HG03558 (cell line): ENCODE data around the gene NUS1.
"Not testable (repeated sequence)": the region's sequence is repeated elsewhere in the genome, so short reads cannot be mapped to it uniquely, and the experiment has no call there.

Experiments
- ATAC-seq: cut with Tn5 transposase; IDR thresholded peaks from one replicate; pipeline ENCODE4 v1.9.1; 2021; ENCODE audit warnings: moderate number of reproducible peaks; ENCODE audit not compliant: unreplicated experiment; ENCODE audit errors: extremely low read depth

NUS1 gene

DNA sequence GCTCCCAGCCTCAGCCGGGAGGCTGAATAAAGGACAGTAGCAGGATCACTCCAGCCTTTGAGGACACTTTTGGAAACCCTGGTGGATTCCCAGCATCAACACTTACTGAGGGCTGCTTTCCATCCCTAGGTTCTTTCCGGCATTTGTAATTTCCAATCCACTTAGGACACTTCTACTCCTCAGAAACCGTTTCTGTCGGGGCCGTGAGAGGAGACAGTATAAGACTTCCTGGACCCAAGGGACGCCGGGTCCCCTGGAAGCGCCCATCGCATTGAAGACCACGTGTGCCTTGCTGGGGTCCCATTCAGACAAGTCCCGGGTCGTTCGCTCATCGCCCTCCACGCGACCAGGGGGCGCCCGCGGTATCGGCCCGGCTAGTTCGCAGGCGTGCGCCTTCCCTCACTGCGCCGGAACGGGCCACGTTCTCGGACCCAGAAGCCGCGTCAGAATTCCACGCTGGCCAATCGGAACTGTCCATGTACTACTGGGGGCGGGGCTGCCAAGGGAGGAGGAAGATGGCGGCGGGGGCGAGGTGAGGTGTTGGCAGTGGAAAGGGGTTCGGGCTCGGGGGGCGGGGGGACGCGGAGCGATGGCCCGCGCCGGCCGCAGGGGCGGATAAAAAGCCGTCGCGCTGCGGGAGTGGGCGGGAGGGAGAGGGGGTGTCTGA, at the start of gene NUS1:
NUS1 (plus strand) TSS at position 479 of the 667 bp plus-strand sequence. CDS start 202 bp downstream, outside the sequence.
- ATAC-seq, result peak; percentile 99

DNA sequence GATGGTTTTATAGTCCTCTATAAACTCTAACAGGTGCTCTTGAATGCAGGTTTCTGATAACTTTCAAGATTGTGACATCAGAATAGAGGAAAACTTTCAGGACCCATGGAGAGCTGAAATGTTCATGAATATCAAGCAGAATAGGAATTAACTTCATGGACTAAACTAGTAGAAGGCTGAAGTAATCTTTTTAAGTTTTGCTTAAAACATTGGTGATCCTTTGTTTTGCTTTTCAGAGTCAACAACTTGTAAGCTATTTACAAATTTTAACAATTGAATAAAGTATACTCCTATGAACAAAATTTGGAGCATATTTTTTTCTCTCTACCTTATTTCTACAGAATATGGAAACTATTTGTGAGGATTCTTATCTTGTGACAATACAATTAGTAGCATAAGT, 47.7 kb upstream of the NUS1 start:
- ATAC-seq, result no peak

DNA sequence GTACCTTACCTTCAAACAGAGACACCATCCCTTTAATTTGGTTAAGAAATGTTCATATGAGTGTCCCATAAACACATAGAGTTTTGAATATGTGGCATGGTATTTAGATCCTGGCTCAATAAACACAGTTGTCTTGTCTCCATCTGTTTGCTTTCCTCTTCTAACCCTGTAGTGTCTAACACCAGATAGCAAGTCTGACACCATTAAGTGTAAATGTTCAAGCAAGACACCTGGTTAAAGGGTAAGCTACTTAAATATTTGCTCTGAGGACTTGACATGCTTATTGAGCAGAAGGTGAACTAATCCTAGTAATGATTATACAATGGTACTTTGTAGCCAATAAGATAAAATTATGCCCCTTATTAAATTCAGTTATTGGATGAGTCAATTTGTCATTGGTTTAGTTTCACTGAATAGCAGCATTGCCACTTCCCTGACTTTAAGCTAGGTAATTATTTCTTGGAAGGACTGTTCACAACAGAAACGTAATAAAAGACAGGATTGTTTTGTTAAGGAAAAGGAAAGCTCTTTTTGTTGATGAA, 46.1 kb upstream of the NUS1 start:
- no peak for ATAC-seq

DNA sequence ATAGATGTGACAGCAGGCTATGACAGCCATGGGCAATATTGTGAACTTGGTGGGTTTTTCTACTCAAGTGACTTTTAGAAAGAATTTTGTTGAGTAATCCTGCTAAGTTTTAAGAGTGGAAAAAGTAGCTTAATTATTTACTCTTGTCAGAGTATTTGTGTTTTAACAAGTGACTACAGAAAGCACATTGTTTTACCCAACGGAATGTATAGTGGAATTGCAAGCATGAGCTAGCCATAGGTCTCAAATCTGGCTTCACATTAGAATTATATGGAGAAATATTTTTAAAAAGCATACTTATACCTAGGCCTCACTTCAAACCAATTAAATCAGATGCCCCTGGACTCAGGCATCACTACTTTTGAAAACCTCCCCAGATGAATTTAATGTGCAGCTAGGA, 37.5 kb upstream of the NUS1 start:
- no peak for ATAC-seq

DNA sequence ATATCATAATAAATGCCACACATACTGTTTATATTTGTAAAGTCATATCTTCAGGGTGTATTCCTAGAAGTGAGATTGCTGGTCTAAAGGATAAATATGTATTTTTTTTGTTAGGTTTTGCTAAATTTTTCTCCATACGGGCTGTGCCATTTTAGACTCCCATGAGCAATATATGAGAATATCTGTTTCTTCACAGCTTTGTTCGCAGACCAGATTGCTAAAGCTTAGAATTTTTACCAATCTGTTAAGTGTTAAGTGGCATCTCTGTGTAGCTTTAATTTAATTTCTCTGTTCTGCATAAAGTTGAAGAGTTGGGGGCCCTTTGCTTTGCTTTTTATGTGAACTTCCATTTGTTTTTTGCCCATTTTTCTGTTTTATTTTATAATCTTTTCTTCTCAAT, 32.3 kb upstream of the NUS1 start:
- ATAC-seq, result no peak

DNA sequence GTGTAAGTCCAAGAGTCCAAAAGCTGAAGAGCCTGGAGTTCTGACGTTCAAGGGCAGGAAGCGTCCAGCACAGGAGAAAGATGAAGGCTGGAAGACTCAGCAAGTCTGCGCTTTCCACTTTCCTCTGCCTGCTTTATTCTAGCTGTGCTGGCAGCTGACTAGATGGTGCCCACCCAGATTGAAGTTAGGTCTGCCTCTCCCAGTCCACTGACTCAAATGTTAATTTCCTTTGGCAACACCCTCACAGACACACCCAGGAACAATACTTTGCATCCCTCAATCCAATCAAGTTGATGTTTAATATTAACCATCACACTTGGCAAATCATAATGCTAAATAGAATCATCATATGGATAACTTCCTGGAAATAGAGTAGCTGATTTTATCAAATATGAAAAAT, 23.3 kb upstream of the NUS1 start:
- not testable (repeated sequence) for ATAC-seq

DNA sequence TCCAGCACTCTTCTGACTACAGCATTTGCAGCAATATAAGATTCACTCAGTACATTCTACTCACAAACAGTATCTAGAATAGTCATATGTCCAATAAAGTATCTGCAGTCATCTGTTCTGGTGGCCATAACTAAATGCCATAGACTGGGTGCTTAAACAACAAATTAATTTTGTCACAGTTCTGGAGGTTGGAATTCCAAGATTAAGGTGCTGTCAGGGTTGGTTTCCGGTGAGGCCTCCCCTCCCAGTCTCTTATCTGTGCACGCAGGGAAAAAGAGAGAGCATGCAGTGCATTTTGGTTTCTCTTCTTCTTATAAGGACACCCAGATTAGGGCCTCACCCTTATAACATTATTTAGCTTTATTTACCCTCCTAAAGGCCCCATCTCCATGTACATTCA, 21.3 kb upstream of the NUS1 start:
- no peak for ATAC-seq

DNA sequence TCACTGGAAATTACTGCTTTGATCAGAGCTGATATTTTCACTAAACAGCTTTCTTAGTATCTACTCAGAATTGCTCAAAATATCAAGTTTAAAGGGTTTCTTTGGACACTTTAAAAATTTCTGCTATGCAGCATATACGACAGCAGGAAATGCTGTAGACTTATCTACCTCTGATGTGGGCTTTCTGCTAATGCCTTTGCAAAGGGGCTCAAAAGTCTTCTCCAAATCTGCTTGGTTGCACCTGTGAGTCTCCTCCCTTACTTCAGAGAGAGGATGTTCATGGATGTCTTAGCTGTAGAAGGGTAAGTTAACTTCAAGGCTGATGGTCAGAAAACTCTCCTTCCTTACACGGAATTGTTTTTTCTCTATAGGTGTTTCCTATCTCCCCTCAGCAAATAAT, 19.9 kb upstream of the NUS1 start:
- no peak for ATAC-seq

DNA sequence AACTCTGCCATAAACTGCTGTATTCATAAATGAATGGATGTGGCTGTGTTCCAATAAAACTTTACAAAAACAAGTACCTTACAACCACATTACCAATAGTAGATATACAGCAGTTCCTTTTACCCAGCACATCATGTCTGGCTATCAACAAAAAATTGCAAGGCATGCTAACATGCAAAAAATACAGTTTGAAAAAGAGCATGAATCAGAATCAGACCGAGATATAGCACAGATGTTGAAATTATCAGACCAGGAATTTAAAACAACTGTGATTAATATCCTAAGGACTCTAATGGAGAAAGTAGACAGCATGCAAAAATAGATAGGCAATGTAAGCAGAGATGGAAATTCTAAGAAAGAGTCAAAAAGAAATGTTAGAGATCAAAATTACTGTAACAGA, 8.4 kb upstream of the NUS1 start:
- no peak for ATAC-seq

DNA sequence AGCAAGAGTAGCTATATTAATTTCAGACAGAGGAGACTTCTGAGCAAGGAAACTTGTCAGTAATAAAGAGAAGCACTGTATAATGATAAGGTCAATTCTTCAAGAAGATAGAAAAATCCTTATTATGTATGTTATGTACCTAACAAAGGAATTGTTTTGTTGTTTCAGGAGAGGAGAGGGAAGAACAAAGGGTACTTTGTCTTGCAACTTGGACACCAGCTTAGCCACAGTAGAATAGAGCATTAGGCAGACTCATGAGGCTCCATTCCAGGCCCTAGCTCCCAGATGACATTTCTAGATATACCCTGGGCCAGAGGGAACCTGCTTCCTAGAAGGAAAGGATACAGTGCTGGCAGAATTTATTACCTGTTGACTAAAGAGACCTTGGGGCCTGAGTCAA, 6.5 kb upstream of the NUS1 start:
- no peak for ATAC-seq

DNA sequence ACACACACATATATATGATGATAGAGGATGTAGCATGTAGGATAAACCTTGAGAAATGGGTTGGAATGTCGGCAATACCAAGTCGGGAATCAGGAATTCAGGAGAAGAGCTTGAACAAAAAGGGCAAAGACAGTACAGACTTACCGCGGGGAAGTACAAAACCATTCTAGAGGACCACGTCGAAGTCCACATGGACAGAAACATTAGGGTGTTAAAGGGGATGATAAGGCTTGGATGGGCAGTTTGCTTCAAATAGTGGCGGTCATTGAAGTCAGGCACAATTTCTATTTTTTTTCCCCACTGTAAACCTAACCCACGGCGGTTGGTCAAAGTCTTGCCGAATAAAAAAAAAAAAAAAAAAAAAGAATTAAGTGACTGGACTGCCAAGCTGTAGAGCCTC, 766 bp upstream of the NUS1 start:
- no peak for ATAC-seq

DNA sequence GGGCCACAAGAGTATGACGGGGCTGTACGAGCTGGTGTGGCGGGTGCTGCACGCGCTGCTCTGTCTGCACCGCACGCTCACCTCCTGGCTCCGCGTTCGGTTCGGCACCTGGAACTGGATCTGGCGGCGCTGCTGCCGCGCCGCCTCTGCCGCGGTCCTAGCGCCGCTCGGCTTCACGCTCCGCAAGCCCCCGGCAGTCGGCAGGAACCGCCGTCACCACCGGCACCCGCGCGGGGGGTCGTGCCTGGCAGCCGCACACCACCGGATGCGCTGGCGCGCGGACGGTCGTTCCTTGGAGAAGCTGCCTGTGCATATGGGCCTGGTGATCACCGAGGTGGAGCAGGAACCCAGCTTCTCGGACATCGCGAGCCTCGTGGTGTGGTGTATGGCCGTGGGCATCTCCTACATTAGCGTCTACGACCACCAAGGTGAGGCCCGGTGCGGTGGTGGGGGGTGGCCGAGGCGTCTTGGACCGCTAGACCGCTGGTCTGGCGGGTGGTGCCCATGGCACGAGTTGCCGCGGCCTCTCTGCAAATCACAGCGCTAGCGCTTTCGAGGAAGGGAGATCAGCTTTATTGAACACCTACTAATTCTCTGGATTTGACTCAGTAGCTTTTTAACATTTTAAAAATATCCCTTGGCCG, 511 bp downstream of the NUS1 start:
- peak; percentile 2 for ATAC-seq

DNA sequence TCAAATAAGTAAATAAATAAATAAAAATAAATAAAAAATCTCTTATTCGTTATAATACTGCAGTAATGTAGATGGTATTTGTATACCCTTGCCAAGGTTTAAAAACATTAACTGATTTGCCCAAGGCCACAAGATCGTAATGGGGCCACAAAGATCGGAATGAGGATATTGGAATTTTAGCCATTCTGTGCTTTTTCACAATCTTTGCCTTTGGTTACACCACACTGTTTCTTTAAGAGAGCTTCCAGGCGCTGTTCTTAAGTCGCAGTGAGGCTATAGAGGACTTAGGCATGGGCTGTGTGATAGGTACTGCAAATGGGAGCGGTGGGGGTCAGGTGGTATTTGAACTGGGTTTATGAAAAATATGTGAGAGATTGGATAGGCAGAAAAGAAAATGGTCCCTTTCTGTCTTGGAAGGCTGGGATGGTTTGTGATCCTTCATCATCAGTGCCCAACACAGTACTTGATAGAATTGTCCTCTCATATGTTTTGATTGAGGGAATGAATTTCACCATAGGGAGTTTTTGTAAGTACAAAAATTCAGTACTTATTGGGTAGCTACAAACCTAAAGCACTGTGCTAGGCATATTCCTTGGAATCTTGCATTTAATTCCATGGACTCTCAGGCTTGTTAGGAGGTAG, 1.4 kb downstream of the NUS1 start:
- ATAC-seq, result no peak

DNA sequence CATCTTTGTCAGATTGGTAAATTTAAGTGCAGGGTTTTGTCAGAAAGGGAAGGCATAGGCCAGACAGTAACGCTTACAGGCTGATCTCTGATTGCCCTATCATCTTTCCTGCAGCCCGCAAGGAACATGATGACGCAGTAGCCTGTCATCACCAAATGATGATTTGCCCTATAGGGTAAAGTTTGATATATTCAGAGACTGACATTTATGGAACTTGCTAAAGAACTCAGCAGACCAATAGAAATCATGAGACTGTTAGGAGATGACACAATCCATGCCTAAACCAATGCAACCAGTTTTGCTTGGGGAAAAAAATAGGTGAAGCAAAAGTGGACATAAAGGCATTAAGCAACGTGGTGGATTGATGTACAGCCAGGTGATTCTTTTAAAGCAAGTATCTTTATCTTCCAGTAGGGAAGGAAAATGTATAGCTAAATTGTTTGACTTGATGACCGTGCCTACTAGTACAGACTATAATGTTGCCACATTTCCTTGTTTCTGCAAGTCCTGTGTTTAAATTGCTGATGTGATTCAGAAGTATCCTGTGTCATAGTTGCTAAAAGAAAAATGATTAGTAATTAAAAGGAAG, 2.4 kb downstream of the NUS1 start:
- ATAC-seq, result no peak

DNA sequence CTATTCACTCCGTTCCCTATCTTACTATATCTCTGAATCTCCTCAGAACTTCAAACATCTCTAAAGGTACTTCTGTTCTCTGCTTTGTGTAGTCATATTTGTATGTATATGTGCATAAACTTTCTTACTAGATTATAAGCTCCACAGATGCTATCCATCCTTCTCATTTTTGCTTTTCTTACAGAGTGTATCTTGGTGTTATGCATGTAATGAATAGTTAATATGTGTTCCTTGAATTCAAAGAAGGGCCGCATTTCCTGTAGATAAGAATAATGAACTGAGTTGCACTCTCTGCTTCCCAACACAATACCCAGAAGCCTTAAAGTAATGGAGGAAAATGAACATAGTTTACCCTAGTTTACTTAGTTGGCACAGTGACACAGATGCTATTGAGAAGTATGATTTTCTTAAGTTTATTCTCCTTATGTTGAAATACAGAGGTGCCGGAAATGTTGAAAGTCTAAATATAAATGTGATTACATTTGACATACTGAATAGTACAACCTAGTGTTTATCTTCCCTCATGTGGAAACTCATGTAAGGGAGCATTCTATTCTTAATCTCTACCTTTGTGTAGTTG, 6.0 kb downstream of the NUS1 start:
- ATAC-seq, result no peak

DNA sequence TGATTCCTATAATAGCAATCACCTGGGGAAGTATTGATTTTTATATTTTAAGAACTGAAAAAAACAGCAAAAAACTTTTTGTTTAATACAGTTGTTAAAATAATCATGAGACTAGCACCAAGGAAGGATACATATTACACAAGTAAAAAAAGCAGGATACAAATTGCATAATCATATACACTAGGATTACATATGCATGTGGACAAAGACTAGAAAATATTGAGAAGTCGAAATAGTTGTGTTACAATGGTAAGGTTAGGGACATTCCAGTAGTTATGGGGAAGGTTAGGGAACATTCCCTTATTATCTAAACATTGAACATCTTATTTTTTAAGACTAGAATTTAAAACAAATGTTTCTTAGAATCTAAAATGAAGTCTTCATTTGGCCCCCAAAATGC, 9.5 kb downstream of the NUS1 start:
- ATAC-seq, result no peak

DNA sequence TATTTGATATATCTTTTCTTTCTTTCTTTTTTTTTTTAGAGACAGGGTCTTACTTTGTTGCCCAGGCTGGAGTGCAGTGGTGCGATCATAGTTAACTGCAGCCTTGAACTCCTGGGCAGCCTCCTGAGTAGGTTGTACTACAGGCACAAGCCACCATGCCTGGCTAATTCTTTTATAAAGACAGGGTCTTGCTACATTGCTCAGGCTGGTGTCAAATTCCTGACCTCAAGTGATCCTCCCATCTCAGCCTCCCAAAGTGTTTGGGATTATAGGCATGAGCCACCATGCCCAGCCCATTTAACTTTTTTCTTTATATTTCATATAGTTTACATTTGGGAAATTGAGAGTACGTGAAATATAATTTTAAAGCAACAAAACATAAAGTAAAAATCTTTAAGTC, 10.1 kb downstream of the NUS1 start:
- ATAC-seq, result no peak

DNA sequence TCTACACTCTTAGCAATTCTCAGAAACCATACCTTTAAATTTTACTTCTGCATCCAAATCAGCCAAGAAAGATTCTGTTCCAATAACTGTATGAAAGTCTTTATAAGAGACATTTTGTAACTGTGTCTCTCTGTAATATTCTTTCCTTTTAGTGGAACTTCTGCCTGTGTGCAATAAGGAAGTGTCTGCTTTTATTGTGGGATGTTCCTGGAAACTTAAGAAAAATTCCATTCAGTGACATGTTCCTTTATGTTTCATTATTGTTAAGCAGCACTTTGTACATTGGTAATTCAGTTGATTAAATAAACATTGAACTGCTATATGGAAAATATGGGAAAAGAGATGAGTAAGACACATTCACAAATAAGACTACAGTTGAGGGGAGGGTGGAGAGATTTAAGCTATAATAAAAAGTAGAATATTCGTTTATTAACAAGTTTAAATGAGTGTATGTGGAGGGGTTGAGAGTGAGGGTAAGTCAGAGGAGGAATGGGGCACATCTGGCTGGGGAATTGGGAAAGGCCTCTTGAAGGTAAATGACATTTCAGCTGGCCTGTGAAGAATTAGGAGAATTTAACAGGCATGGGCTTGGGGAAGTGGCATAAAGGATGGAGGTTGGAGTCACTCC, 11.9 kb downstream of the NUS1 start:
- no peak for ATAC-seq

DNA sequence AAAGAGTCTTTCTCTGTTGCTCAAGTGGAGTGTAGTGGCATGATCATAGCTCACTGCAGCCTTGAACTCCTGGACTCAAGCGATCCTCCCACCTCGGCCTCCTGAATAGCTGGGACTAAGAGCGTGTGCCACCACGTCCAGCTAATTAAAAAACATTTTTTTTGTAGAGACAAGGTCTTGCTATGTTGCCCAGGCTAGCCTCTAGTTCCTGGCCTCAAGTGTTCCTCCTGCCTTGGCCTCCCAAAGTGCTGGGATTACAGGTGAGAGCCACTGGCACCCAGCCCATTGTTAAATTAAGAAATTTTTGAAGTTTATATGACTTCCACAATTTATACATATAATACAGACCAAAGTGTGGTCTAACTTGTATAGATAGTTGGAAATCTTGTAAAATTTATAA, 14.3 kb downstream of the NUS1 start:
- not testable (repeated sequence) for ATAC-seq

DNA sequence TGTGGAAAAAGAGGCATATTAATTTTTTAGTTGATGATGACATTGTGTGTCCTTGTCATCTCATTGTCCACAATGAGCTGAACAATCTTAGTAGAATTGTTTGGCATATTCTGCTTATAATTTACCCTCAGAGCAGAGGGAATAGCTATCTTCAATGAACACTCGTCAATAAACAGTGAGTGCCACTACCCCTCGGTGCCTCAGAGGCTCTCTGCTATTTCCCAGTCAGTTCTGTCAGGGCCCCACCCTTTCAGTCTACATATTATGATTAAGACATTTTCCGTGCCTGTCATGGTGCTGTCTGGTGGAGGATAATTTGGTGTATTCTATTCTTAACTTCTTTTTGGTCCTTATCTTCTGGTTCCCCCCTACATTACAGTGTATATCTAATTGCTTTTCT, 31.2 kb downstream of the NUS1 start:
- no peak for ATAC-seq
